H1 (cell line): ENCODE measurements around the gene C5orf15. TPM values are rescaled to one million over a fixed set of nuclear protein-coding genes. Genes with fewer than 3 reads are reported as not detected.

Experiments
- CTCF ChIA-PET: fragments of 300-600 bp; sonication (Branson Sonifier 250); formaldehyde crosslinking; loops from one replicate; lab custom pipeline; 2021; ENCODE audit not compliant: partially characterized antibody; lab: Charles Lee
- POLR2A ChIA-PET: fragments of 300-600 bp; sonication (Branson Sonifier 250); formaldehyde crosslinking; loops from one replicate; lab custom pipeline; 2021; ENCODE audit warnings: inconsistent platforms; ENCODE audit not compliant: partially characterized antibody; lab: Charles Lee
- DNase-seq, 2 experiments: peaks; one replicate each; pipeline versions ENCODE4 v3.0.0 to v3.0.0-alpha.2; 2010 to 2022; ENCODE audit warnings: low spot score in 2 of 2, low read depth in 1 of 2, mixed read lengths in 1 of 2
- FAIRE-seq: peaks from 2 replicates; lab custom pipeline; 2011; peaks lifted over from hg19 to GRCh38; lab: Jason Lieb, UNC
- H2AFZ ChIP-seq: 2 replicates; pipeline ENCODE4 v1.8.1; 2012; ENCODE audit warnings: low read length, inconsistent platforms
- H2AK5ac ChIP-seq: 2 replicates; pipeline ENCODE4 v1.6.1; 2013; ENCODE audit warnings: low read depth, low read length
- H2BK120ac ChIP-seq: replicated peaks from 2 replicates; pipeline ENCODE3; 2013; ENCODE audit warnings: low read depth, low read length, inconsistent platforms
- H2BK12ac ChIP-seq: 2 replicates; pipeline ENCODE4 v1.6.1; 2013; ENCODE audit warnings: low read depth, low read length
- H2BK15ac ChIP-seq: 2 replicates; pipeline ENCODE4 v1.6.1; 2013; ENCODE audit warnings: low read length
- H2BK20ac ChIP-seq: 2 replicates; pipeline ENCODE4 v1.6.1; 2013; ENCODE audit warnings: low read length
- H2BK5ac ChIP-seq: 2 replicates; pipeline ENCODE4 v1.6.1; 2013; ENCODE audit warnings: low read depth, low read length
- H3K14ac ChIP-seq: 2 replicates; pipeline ENCODE4 v1.6.1; 2013; ENCODE audit warnings: inconsistent platforms; ENCODE audit not compliant: insufficient read length
- H3K18ac ChIP-seq: 2 replicates; pipeline ENCODE4 v1.6.1; 2013; ENCODE audit warnings: low read length; ENCODE audit errors: extremely low read depth
- H3K23ac ChIP-seq: 2 replicates; pipeline ENCODE4 v1.6.1; 2013; ENCODE audit warnings: inconsistent platforms; ENCODE audit not compliant: insufficient read length
- H3K23me2 ChIP-seq: 2 replicates; pipeline ENCODE4 v1.6.1; 2013; ENCODE audit warnings: low read depth, low read length
- H3K27ac ChIP-seq: 2 replicates; pipeline ENCODE4 v1.6.1; 2011; ENCODE audit warnings: low read depth, low read length, inconsistent platforms
- H3K27me3 ChIP-seq, 4 experiments: replicated peaks in 1 of 4; 1 replicate in 1 of 4; 2 replicates in 3 of 4; pipeline versions ENCODE4 v1.6.1 to v1.8.1; 2011 to 2013; ENCODE audit warnings: low read length in 3 of 4, mild to moderate bottlenecking in 3 of 4, inconsistent platforms in 2 of 4, mixed read lengths in 2 of 4, moderate library complexity in 1 of 4; ENCODE audit not compliant: control insufficient read depth in 3 of 4, insufficient read depth in 3 of 4; ENCODE audit errors: extremely low read depth in 1 of 4
- H3K36me3 ChIP-seq, 4 experiments: 2 replicates each; pipeline versions ENCODE4 v1.6.1 to v1.8.1; 2011 to 2013; ENCODE audit warnings: mild to moderate bottlenecking in 4 of 4, low read length in 3 of 4, moderate library complexity in 2 of 4, control low read depth in 1 of 4, inconsistent platforms in 1 of 4; ENCODE audit not compliant: insufficient read depth in 4 of 4, control insufficient read depth in 2 of 4
- H3K4ac ChIP-seq: replicated peaks from 2 replicates; pipeline ENCODE3; 2013; ENCODE audit warnings: low read length, low read depth, mixed read lengths, inconsistent platforms; ENCODE audit not compliant: insufficient read length
- H3K4me1 ChIP-seq, 4 experiments: replicated peaks in 1 of 4; 1 replicate in 1 of 4; 2 replicates in 3 of 4; pipeline versions ENCODE4 v1.6.1 to v1.8.1; 2011 to 2013; ENCODE audit warnings: low read length in 3 of 4, inconsistent platforms in 2 of 4, mixed read lengths in 1 of 4; ENCODE audit not compliant: insufficient read depth in 4 of 4, control insufficient read depth in 3 of 4
- H3K4me2 ChIP-seq, 2 experiments: 2 replicates each; pipeline versions ENCODE4 v1.6.1 to v1.8.1; 2011 to 2013; ENCODE audit warnings: low read depth in 2 of 2, low read length in 2 of 2, control low read depth in 1 of 2, inconsistent platforms in 1 of 2, mild to moderate bottlenecking in 1 of 2; ENCODE audit not compliant: insufficient read depth in 1 of 2
- H3K4me3 ChIP-seq, 4 experiments: fragments of 200-600, 300-600 bp in 1 of 4; sonication (generic), shearing (Covaris generic), sonication (Bioruptor Twin) in 1 of 4; 2 replicates each; pipeline versions ENCODE4 v1.5.1 to v1.8.1; 2011 to 2016; ENCODE audit warnings: low read length in 4 of 4, low read depth in 3 of 4, control low read depth in 2 of 4, inconsistent platforms in 2 of 4, mild to moderate bottlenecking in 2 of 4, mixed read lengths in 1 of 4, moderate library complexity in 1 of 4; ENCODE audit not compliant: insufficient read depth in 2 of 4; ENCODE audit errors: extremely low read depth in 1 of 4
- H3K56ac ChIP-seq: replicated peaks from 2 replicates; pipeline ENCODE3; 2013; ENCODE audit warnings: low read depth, mild to moderate bottlenecking, mixed read lengths, low read length, inconsistent platforms; ENCODE audit not compliant: insufficient read length
- H3K79me1 ChIP-seq: 2 replicates; pipeline ENCODE4 v1.6.1; 2013; ENCODE audit warnings: low read depth, low read length, control low read depth
- H3K79me2 ChIP-seq, 2 experiments: 2 replicates each; pipeline versions ENCODE4 v1.6.1 to v1.8.1; 2012 to 2013; ENCODE audit warnings: low read length in 2 of 2, mild to moderate bottlenecking in 2 of 2, inconsistent platforms in 1 of 2; ENCODE audit not compliant: insufficient read depth in 2 of 2, control insufficient read depth in 1 of 2
- H3K9ac ChIP-seq, 4 experiments: replicated peaks in 1 of 4; 1 replicate in 1 of 4; 2 replicates in 3 of 4; pipeline versions ENCODE4 v1.6.1 to v1.8.1; 2011 to 2013; ENCODE audit warnings: low read depth in 3 of 4, low read length in 3 of 4, control low read depth in 2 of 4, mild to moderate bottlenecking in 2 of 4, moderate library complexity in 2 of 4, inconsistent platforms in 1 of 4; ENCODE audit errors: extremely low read depth in 1 of 4
- H3K9me3 ChIP-seq, 2 experiments: 2 replicates each; pipeline versions ENCODE4 v1.6.1 to v1.8.1; 2012 to 2013; ENCODE audit warnings: mild to moderate bottlenecking in 2 of 2, moderate library complexity in 2 of 2, control low read depth in 1 of 2, inconsistent platforms in 1 of 2, low read depth in 1 of 2, low read length in 1 of 2, mixed read lengths in 1 of 2; ENCODE audit not compliant: insufficient read depth in 2 of 2
- H4K20me1 ChIP-seq, 2 experiments: replicated peaks in 1 of 2; 2 replicates each; pipeline versions ENCODE3 to v1.8.1; 2011 to 2013; ENCODE audit warnings: inconsistent platforms in 2 of 2, low read length in 2 of 2, mild to moderate bottlenecking in 1 of 2; ENCODE audit not compliant: insufficient read depth in 2 of 2, control insufficient read depth in 1 of 2
- H4K5ac ChIP-seq: 2 replicates; pipeline ENCODE4 v1.6.1; 2013; ENCODE audit warnings: low read length, low read depth, mixed read lengths, inconsistent platforms; ENCODE audit not compliant: insufficient read length
- H4K8ac ChIP-seq: 2 replicates; pipeline ENCODE4 v1.8.0; 2013; ENCODE audit warnings: mild to moderate bottlenecking, moderate library complexity, low read length, inconsistent platforms; ENCODE audit not compliant: insufficient read depth; ENCODE audit errors: extremely low read depth
- H4K91ac ChIP-seq: replicated peaks from 2 replicates; pipeline ENCODE3; 2013; ENCODE audit warnings: low read length, mixed read lengths, inconsistent platforms; ENCODE audit not compliant: insufficient read length
- ATF3 ChIP-seq: IDR thresholded peaks from 2 replicates; pipeline ENCODE4 v1.6.1; 2011; ENCODE audit warnings: low read depth, mild to moderate bottlenecking, low read length; ENCODE audit not compliant: insufficient read depth
- BCL11A ChIP-seq, 2 experiments: IDR thresholded peaks; one replicate each; pipeline ENCODE4 v1.6.1; 2011; ENCODE audit warnings: low read depth in 2 of 2, low read length in 2 of 2, mild to moderate bottlenecking in 2 of 2
- CREB1 ChIP-seq: IDR thresholded peaks from 2 replicates; pipeline ENCODE4 v1.6.1; 2012; ENCODE audit warnings: inconsistent platforms
- CTBP2 ChIP-seq: IDR thresholded peaks from 2 replicates; pipeline ENCODE4 v1.7.0; 2011; ENCODE audit warnings: borderline replicate concordance, mild to moderate bottlenecking, moderate library complexity, mixed read lengths, low read length; ENCODE audit not compliant: insufficient read depth, insufficient read length
- HDAC2 ChIP-seq, 2 experiments: fragments of 300-600 bp in 1 of 2; sonication (generic) in 1 of 2; IDR thresholded peaks; 2 replicates each; pipeline ENCODE4 v1.6.1; 2011 to 2012; ENCODE audit warnings: low read depth in 2 of 2, low read length in 2 of 2, mild to moderate bottlenecking in 2 of 2, moderate library complexity in 2 of 2, borderline replicate concordance in 1 of 2, inconsistent platforms in 1 of 2
- HDAC6 ChIP-seq: IDR thresholded peaks from one replicate; pipeline ENCODE4 v1.7.1; 2012; ENCODE audit warnings: low read depth, mild to moderate bottlenecking, inconsistent platforms, low read length, moderate library complexity
- KDM4A ChIP-seq: IDR thresholded peaks from one replicate; pipeline ENCODE4 v1.7.1; 2012; ENCODE audit warnings: low read depth, mild to moderate bottlenecking, moderate library complexity, low read length, inconsistent platforms; ENCODE audit not compliant: severe bottlenecking
- RBBP5 ChIP-seq: IDR thresholded peaks from 2 replicates; pipeline ENCODE4 v1.7.1; 2012; ENCODE audit warnings: low read depth, mild to moderate bottlenecking, inconsistent platforms, low read length, moderate library complexity, borderline replicate concordance
- SIRT6 ChIP-seq: IDR thresholded peaks from one replicate; pipeline ENCODE4 v1.7.1; 2012; ENCODE audit warnings: low read length, inconsistent platforms
- TAF1 ChIP-seq: IDR thresholded peaks from 2 replicates; pipeline ENCODE4 v1.6.1; 2011; ENCODE audit warnings: mild to moderate bottlenecking, low read depth, low read length
- TAF7 ChIP-seq: optimal IDR thresholded peaks from 2 replicates; pipeline ENCODE3; 2011; ENCODE audit warnings: low read depth, mild to moderate bottlenecking, inconsistent platforms, low read length, moderate library complexity, borderline replicate concordance
- TBP ChIP-seq: IDR thresholded peaks from 2 replicates; pipeline ENCODE4 v1.6.1; 2011; ENCODE audit warnings: low read depth, low read length, improper control_type of control experiment
- WGBS, 2 experiments: shearing (Covaris generic) in 1 of 2; methylation state at CpG; one replicate each; pipeline versions ENCODE4 v1.1.6 to v1.1.7; 2013 to 2015; ENCODE audit warnings: low lambda C conversion rate in 2 of 2, mixed read lengths in 2 of 2, inconsistent platforms in 1 of 2, low coverage in 1 of 2, missing lambda C conversion rate in 1 of 2; ENCODE audit not compliant: insufficient replicate concordance in 2 of 2, insufficient coverage in 1 of 2, insufficient read length in 1 of 2; ENCODE audit errors: extremely low coverage in 1 of 2, missing lambda C conversion rate in 1 of 2; 5-methylcytosine and 5-hydroxymethylcytosine counted together
- polyA plus RNA-seq, 7 experiments: library from polyadenylated mRNA; depleted of rRNA in 3 of 7; stranded (reverse) in 5 of 7; unstranded in 2 of 7; fragments of >200 nt in 5 of 7; fragments of 200-250 nt in 2 of 7; gene quantifications; 1 replicate in 5 of 7; 2 replicates in 1 of 7; 4 replicates in 1 of 7; pipeline versions ENCODE4 v1.2.1 to v1.2.3, GENCODE V29; 2011 to 2013; ENCODE audit warnings: missing spikeins in 2 of 7, mixed read lengths in 2 of 7
- total RNA-seq: library from RNA; stranded (reverse); fragmentation: NEBNext Ultra II Directional; extraction: Animal tissue kit (Norgen Biotek cat#: 25700); gene quantifications from 2 replicates; pipeline ENCODE4 v1.2.1, GENCODE V29; 2021

C5orf15 gene
- total and polyA plus RNA-seq, 2 of the 8 experiments (the other 6 are each of a cell fraction or from before 2014, with no cell fraction given), result 31.7 to 39.3 TPM

GRCh38 chr5:133914434-133914833 lies 54.0 kb downstream of the C5orf15 start:
- Histone ChIP-seq H2BK120ac (no peak overlapping the region), H4K5ac (no peak overlapping the region), H3K23me2 (no peaks in the 10 kb centered on the region), H3K56ac (no peak overlapping the region), H3K4me3 (no peak overlapping the region), H3K36me3 (no peaks in the 10 kb centered on the region; a peak in 1 of 8 replicates), H4K8ac (no peak overlapping the region), H3K9me3 (no peaks in the 10 kb centered on the region), H4K20me1 (no peaks in the 10 kb centered on the region), H2BK5ac (no peak overlapping the region), H3K23ac (no peak overlapping the region), H2BK20ac (no peak overlapping the region), H3K27ac (no peak overlapping the region), H2AK5ac (no peak overlapping the region), H2BK15ac (no peak overlapping the region), H2AFZ (no peak overlapping the region), H3K4me1 (no peaks in the 10 kb centered on the region; a peak in 1 of 7 replicates), H3K14ac (no peak overlapping the region), H3K4me2 (no peak overlapping the region), H2BK12ac (no peak overlapping the region), H3K27me3 (no peaks in the 10 kb centered on the region), H3K79me1 (no peaks in the 10 kb centered on the region), H3K4ac (no peak overlapping the region), H3K79me2 (no peaks in the 10 kb centered on the region), H3K9ac (no peak overlapping the region), H4K91ac (no peak overlapping the region), H3K18ac (no peak overlapping the region)
- WGBS, 2 experiments, result 89% methylated on average over 3 of the region's 3 CpGs; no CpG with 5 or more reads in 1 of the 2 experiments
- DNase-seq (no peak), FAIRE-seq (no peak)
- CTCF ChIA-PET, result interaction anchor here (1.3 to 1.6 kb wide), 2 partner anchors 11 to 45 kb away, joined by 4 to 6 read pairs; no protein-coding TSS in a partner anchor
- POLR2A ChIA-PET, result no interaction called here
- no peak for TF ChIP-seq SIRT6
- no peak for TF ChIP-seq RBBP5
- TF ChIP-seq KDM4A, result no peak
- no peak for TF ChIP-seq HDAC6
- no peak for TF ChIP-seq TBP
- no peak for TF ChIP-seq ATF3
- TF ChIP-seq HDAC2 (IDR thresholded peaks at IDR 0.05; ENCODE audit: borderline replicate concordance in 1 of 2, low read depth in 2 of 2, low read length in 2 of 2), result no peak
- no peak for TF ChIP-seq BCL11A (IDR thresholded peaks at IDR 0.05; ENCODE audit: low read depth in 2 of 2, low read length in 2 of 2)
- no peak for TF ChIP-seq CTBP2
- TF ChIP-seq CREB1, result no peak
- no peak for TF ChIP-seq TAF7
- TF ChIP-seq TAF1, result no peak
